CD1c-positive myeloid dendritic cell (primary cell): ENCODE measurements around the gene CIRBP.

Experiments used
- DNase-seq: peaks from one replicate; pipeline ENCODE4 v3.0.0-alpha.2; 2016; ENCODE audit errors: extremely low spot score

CIRBP gene

DNA sequence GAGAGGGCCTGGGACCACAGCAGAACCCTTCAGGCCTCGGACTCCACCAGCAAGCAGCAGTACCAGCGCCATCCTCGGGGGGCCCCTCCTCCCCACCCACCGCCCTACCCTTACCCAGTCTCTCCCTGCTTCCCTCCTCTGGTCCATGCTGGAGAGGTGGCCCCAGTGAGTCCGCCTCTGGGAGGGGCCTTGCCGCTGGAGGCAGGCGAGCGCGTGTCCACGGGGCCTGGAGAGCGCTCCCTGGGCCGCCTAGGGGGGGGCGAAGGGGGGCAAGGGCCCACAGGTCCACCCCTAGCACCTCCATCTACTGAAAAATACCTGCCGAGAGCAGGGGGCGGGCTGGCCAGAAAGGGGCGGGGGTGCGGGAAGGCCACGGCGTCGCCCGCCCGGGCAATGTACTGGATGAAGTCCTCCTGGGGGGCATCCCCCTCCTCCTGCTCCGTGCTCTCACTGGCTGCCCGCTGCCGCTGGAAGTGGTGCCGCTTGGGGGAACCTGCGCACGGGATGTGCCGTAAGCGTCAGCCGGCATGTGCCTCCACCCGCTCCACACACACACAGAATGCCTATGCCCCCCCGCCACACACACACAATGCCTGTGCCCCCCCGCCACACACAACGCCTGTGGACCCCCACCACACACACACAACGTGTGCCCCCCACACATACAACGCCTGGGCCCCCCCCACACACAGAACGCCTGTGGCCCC lies 38.2 kb upstream of the CIRBP start:
- DNase-seq, result no peak

- DNase-seq, result no peak
Observed at GRCh38 chr19:1231729-1232637, 37.1 kb upstream of the CIRBP start.

- peak; percentile 52 for DNase-seq
Observed at GRCh38 chr19:1232652-1233072, 36.5 kb upstream of the CIRBP start.

DNA sequence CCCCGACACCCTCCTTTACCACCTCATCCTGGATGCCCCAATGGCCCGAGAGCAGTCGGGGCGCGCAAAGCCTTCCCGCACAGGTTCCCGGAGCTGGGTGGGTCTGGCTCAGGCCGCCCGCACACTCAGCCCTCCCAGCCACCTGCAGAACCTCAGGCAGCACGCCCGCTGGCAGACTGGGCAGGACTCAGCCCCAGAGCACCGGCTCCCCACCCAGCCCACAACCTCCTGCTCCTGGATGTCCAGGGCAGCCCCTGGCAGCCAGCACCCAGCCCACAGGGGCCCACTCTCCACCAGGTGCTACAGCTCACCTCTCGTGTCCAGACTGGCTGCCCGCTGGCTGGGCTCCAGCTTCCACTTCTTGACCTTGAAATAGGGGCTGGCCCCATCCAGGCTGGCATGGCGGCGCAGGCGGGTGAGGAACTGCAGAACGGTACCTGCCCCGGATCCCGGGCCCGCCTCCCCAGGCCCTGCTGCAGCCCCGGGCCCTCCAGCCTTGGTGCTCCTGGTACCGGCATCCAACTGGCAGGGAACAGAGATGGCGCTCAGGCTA lies 35.9 kb upstream of the CIRBP start:
- DNase-seq, result no peak

DNA sequence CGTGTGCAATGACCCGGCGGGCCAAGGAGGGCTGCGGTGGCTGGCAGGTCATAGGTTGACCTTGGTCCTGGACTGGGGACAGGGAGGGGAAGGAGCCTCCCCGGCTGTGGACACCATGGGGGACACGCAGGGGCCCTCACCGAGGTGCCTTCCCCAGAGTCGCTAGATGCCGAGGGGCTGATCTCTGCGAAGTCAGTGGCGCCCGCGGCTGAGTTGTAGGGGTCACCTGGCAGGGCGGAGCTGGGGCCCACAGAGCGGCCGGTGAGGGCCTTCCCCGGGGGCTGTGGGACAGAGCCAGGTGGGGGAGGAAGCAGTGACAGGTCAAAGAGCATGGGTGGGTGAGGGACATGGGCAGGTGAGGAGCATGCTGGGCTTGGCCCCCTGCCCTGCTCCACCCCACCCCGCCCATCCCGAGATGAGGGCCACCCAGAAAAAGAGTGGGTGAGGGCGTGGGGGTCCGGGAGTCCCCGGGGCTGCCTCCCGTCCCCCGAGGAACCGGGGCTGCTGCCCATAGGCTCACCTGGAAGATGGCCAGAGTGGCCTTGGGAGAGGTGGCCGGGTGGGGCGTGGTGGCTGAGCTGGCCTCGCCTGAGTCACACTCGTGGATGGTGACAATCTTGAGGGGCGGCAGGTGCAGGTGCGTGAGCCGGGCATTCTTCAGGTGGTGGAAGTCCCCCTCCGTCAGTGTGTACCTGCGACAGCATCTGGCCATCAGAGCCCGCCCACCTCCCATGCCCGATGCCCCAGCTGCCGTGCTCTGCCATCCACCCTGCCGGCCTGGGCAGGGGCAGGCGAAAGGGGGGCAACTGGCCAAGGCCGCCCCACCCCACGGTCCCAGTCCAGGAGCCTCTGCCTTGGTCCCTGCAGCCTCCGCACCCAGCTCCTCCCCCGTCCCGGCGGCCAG lies 34.8 kb upstream of the CIRBP start:
- no peak for DNase-seq

- no peak for DNase-seq
Observed at GRCh38 chr19:1234955-1235380, 34.2 kb upstream of the CIRBP start.

GRCh38 chr19:1235625-1236538 lies 33.2 kb upstream of the CIRBP start:
- no peak for DNase-seq

- DNase-seq, result no peak
Observed at GRCh38 chr19:1236576-1236975, 32.6 kb upstream of the CIRBP start.

DNA sequence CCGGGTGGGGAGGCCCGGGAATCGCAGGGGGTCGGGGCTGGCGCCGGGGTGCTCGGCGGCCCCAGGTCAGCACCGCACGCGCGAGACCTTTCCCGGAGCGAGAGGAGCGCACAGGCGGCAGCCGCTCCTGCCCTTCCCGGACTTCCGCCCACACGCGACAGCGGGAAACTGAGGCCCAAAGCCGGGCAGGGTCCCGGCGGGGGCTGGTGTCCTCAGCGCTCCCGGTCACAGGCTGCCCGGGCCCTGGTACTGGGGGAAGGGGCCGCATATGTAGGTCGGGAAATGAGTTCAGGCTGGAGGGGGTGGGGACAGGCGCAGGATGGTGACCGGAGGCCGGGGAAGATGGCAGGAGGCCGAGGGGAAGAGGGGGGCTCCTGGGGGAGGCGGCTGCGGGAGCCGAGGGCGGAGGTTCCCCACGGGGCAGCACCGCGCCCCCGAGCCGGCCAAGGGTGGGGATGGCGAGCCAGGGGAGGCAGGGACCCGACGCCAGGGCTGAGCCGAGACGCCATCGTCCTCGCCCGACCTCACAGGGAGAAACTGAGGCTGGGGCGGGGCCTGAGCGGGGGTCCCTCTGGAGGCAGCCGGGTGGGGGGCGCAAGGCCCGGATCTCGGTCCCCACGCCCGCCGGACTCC lies 32.0 kb upstream of the CIRBP start:
- DNase-seq, result no peak

DNA sequence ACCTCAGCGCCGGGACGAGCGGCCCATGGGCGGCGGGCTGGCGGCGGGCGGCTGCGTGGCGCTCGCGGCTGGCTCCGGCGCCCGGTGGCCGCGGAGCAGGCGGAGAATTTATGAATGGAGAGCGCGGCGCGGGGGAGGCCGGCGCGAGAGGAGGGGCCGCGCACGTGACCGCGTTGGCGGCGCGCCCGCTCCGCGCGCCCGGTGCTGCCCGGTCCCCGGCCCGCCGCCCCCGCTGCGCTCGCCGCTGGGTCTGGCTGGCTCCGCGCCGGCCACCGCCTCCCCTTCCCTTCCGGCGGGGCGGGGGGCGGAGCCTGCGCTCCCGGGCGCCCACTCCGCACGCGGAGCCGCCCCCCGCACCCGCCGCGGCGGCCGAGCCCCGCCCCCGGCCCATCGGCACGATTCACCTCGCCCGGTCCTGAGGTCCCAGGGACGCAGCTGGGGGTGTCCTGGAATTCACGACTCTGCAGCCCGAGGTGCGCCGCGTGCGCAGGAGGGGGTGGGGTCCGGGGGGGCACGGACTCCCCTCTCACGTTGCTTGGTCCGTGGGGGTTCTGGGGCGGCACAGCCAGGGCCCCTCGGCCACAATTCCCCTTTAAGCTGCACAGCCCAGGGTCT lies 31.3 kb upstream of the CIRBP start, which contains the start of gene CBARP:
CBARP (minus strand) TSS at position 252 of the 615 bp plus-strand sequence. CDS start 1,905 bp downstream, outside the sequence.
- peak; percentile 75 for DNase-seq

- DNase-seq, result no peak
Observed at GRCh38 chr19:1238369-1239303, 30.5 kb upstream of the CIRBP start.

GRCh38 chr19:1239420-1239795 lies 29.7 kb upstream of the CIRBP start:
- no peak for DNase-seq

DNA sequence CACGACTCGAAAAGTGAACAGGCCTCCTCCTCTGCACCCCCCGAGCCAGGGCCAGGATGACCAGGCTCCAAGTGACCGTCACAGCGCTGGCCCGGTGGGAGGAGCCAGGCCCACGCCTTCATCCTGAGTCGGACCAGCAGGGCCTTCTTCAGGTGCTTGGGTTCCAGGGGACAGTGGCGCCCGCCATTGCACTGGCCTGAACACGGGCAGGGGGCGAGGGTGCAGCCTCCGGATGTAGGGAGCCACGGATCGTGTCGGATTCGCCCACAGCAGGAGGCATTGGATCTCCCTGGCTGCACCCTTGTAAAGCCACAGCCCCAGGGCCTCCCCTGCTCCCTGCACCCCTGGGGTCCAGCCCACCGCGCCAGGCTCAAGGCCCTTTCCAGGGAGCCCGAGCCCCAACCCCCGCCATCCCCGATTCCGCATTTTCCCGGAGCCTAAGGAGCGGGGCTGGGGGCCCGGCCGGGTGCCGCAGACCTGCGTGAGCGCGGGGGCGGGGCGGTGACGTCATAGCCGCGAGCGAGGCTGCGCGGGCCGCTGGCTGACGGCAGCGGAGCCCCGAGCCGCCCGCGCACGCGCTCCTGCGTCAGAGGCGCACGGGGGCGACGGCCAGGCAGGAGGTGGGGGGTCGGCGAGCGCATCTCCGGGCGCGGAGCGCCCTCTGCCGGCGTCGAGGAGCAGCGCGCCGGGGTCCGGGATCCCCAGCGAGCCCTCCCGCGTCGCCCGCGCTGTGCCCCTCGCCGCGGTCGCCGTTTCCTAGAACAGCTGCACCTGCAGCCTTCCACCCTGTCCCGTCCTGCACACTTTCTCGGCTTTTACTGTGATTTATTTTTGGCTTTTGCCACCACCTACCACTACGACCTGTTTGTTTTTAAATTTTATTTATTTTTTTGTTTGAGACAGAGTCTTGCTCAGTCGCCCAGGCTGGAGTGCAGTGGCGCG lies 29.1 kb upstream of the CIRBP start:
- DNase-seq, result peak; percentile 98

GRCh38 chr19:1240925-1241324 lies 28.2 kb upstream of the CIRBP start:
- DNase-seq, result no peak

DNA sequence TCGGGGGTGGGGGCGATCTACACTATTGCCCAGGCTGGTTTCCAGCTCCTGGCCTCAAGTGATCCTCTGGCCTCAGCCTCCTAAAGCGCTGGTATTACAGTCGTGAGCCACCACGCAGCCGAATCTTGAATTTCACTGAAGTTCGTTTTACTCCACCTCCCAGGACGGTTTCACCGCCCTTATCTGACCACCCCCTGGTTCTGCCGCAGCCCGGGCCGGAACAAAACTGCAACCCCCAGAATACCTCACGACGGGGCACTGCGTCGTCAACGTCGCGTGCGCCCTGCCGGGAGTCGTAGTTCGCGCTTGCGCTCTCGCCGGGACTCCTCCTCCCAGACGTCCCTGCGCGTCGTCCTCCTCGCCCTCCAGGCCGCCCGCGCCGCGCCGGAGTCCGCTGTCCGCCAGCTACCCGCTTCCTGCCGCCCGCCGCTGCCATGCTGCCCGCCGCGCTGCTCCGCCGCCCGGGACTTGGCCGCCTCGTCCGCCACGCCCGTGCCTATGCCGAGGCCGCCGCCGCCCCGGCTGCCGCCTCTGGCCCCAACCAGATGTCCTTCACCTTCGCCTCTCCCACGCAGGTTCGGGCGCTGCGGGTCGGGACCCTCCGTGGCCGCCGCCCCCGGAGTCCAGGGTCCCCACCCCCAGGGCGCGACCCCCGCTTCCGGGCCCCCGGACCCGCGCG lies 27.6 kb upstream of the CIRBP start, which contains the start of gene ATP5F1D:
ATP5F1D (plus strand) TSS at position 335 of the 679 bp plus-strand sequence; CDS start at position 435, 100 bp downstream.
- DNase-seq, result peak; percentile 98
